Loucy (cell line): ENCODE results near the gene MBD2.

ENCODE experiments used
- H2AFZ ChIP-seq: fragments of 200-600 bp; sonication (generic); 2 replicates; pipeline ENCODE4 v1.6.0; 2016; ENCODE audit warnings: antibody characterized with exemption, mild to moderate bottlenecking, low read length, moderate library complexity
- H3F3A ChIP-seq: fragments of 200-600 bp; 2 replicates; pipeline ENCODE4 v1.6.0; 2016; ENCODE audit warnings: antibody characterized with exemption, low read depth, mild to moderate bottlenecking
- H3K27me3 ChIP-seq: fragments of 200-600 bp; sonication (generic); 2 replicates; pipeline ENCODE4 v1.6.1; 2014; ENCODE audit warnings: low read length, mild to moderate bottlenecking; ENCODE audit not compliant: insufficient read depth, poor library complexity, severe bottlenecking
- H3K36me3 ChIP-seq: fragments of 200-600 bp; sonication (generic); 2 replicates; pipeline ENCODE4 v1.6.1; 2016; ENCODE audit warnings: low read length; ENCODE audit not compliant: insufficient read depth
- H3K4me1 ChIP-seq: fragments of 200-600 bp; sonication (generic); 2 replicates; pipeline ENCODE4 v1.5.1; 2014; ENCODE audit warnings: low read length, mild to moderate bottlenecking; ENCODE audit not compliant: insufficient read depth, poor library complexity, severe bottlenecking
- H3K4me2 ChIP-seq: fragments of 200-600 bp; sonication (generic); 2 replicates; pipeline ENCODE4 v1.6.0; 2014; ENCODE audit warnings: antibody characterized with exemption, low read length, low read depth, mild to moderate bottlenecking; ENCODE audit not compliant: poor library complexity, severe bottlenecking
- H3K4me3 ChIP-seq: fragments of 200-600 bp; sonication (generic); 2 replicates; pipeline ENCODE4 v1.5.1; 2014; ENCODE audit warnings: low read length, mild to moderate bottlenecking, mixed read lengths; ENCODE audit not compliant: poor library complexity, severe bottlenecking
- H3K79me2 ChIP-seq: fragments of 200-600 bp; sonication (generic); 2 replicates; pipeline ENCODE4 v1.6.1; 2014; ENCODE audit warnings: low read length; ENCODE audit not compliant: insufficient read depth
- H3K9ac ChIP-seq: fragments of 200-600 bp; sonication (generic); 2 replicates; pipeline ENCODE4 v1.6.0; 2014; ENCODE audit warnings: mild to moderate bottlenecking, low read depth, low read length, moderate library complexity; ENCODE audit not compliant: poor library complexity, severe bottlenecking
- H3K9me2 ChIP-seq: fragments of 200-600 bp; sonication (generic); replicated peaks from 2 replicates; pipeline ENCODE4 v1.6.1; 2016; ENCODE audit warnings: low read depth, low read length, mixed read lengths
- H3K9me3 ChIP-seq: fragments of 200-600 bp; sonication (generic); 2 replicates; pipeline ENCODE4 v1.6.1; 2014; ENCODE audit warnings: mild to moderate bottlenecking, antibody characterized with exemption, low read length, low read depth; ENCODE audit not compliant: insufficient read depth
- H4K20me1 ChIP-seq: fragments of 200-600 bp; sonication (generic); 2 replicates; pipeline ENCODE4 v1.6.0; 2014; ENCODE audit warnings: antibody characterized with exemption, low read length, mild to moderate bottlenecking; ENCODE audit not compliant: insufficient read depth, poor library complexity, severe bottlenecking
- CTCF ChIP-seq: fragments of 200-600 bp; sonication (generic); conservative IDR thresholded peaks from 2 replicates; pipeline ENCODE4 v1.5.1; 2014; ENCODE audit warnings: mild to moderate bottlenecking, antibody characterized with exemption, low read length
- EZH2phosphoT487 ChIP-seq: fragments of 200-600 bp; IDR thresholded peaks from 2 replicates; pipeline ENCODE4 v1.6.1; 2018; ENCODE audit warnings: antibody characterized with exemption, mild to moderate bottlenecking, moderate library complexity, borderline replicate concordance

Gene MBD2

GRCh38 chr18:54141041-54141608 is 83.3 kb downstream of the MBD2 start:
- Histone ChIP-seq H3K9me3 (peaks cover 5% of the 10 kb centered on the region; the same call in 1 of the 2 replicates), H4K20me1 (no peaks in the 10 kb centered on the region), H3K9me2 (no peaks in the 10 kb centered on the region), H3K36me3 (no peaks in the 10 kb centered on the region), H3K27me3 (no peaks in the 10 kb centered on the region), H3K4me1 (no peaks in the 10 kb centered on the region), H3F3A (no peaks in the 10 kb centered on the region), H3K79me2 (no peaks in the 10 kb centered on the region), H3K4me3 (no peak overlapping the region), H3K9ac (no peak overlapping the region), H2AFZ (no peak overlapping the region), H3K4me2 (no peak overlapping the region)
- TF ChIP-seq CTCF = no peak
- TF ChIP-seq EZH2phosphoT487 = no peak

- Histone ChIP-seq H3K79me2 (no peaks in the 10 kb centered on the region), H3F3A (no peaks in the 10 kb centered on the region), H3K4me2 (no peak overlapping the region), H3K27me3 (no peaks in the 10 kb centered on the region), H3K9me2 (no peaks in the 10 kb centered on the region), H3K4me1 (no peaks in the 10 kb centered on the region), H4K20me1 (no peaks in the 10 kb centered on the region), H3K9ac (no peak overlapping the region), H2AFZ (no peak overlapping the region), H3K36me3 (no peaks in the 10 kb centered on the region), H3K9me3 (peaks cover 5% of the 10 kb centered on the region; the same call in 1 of the 2 replicates), H3K4me3 (no peak overlapping the region)
- TF ChIP-seq EZH2phosphoT487 (no peak), CTCF (no peak)
These were observed 83.8 kb downstream of the MBD2 start for GRCh38 chr18:54140641-54141040.

- H3K4me2 ChIP-seq = no peak overlapping the region
- H2AFZ ChIP-seq = no peak overlapping the region
- no peaks in the 10 kb centered on the region; the same call in 1 of the 2 replicates for H3K9me3 ChIP-seq
- H3K9ac ChIP-seq = no peak overlapping the region
- H4K20me1 ChIP-seq = no peaks in the 10 kb centered on the region
- no peaks in the 10 kb centered on the region for H3K4me1 ChIP-seq
- H3K79me2 ChIP-seq = no peaks in the 10 kb centered on the region
- H3K27me3 ChIP-seq = no peaks in the 10 kb centered on the region
- H3K36me3 ChIP-seq = no peaks in the 10 kb centered on the region
- no peaks in the 10 kb centered on the region for H3K9me2 ChIP-seq
- H3F3A ChIP-seq = no peaks in the 10 kb centered on the region
- no peak overlapping the region for H3K4me3 ChIP-seq
- TF ChIP-seq CTCF (no peak), EZH2phosphoT487 (no peak)
These were observed 89.3 kb downstream of the MBD2 start for GRCh38 chr18:54135216-54135615.
